ENCODE measurements around the gene NOL7.
A peak's percentile ranks its signal among the peaks of the same experiment; 100 is the strongest.

NOL7 gene

GRCh38 chr6:13573669-13574110 is 41.4 kb upstream of the NOL7 start:
- peak overlapping the region; percentile 78 for H3K4me3 ChIP-seq (ENCODE audit: low read length)
- no peak for TF ChIP-seq CTCF (conservative IDR thresholded peaks at IDR 0.05; ENCODE audit: low read depth, low read length)
- no peak for DNase-seq (ENCODE audit: low read depth)

- TF ChIP-seq CTCF (conservative IDR thresholded peaks at IDR 0.05; ENCODE audit: low read depth, low read length) = peak; percentile 51
- peak; percentile 73 for DNase-seq (ENCODE audit: low read depth)
- peak overlapping the region; percentile 78 for H3K4me3 ChIP-seq (ENCODE audit: low read length)
Observed at GRCh38 chr6:13574149-13574570, 41.0 kb upstream of the NOL7 start.

- peak; percentile 68 for DNase-seq (ENCODE audit: low read depth)
- peak within 1 kb of the TSS; percentile 78 for H3K4me3 ChIP-seq (ENCODE audit: low read length)
- TF ChIP-seq CTCF (conservative IDR thresholded peaks at IDR 0.05; ENCODE audit: low read depth, low read length) = no peak
Observed at GRCh38 chr6:13574571-13575376, 40.4 kb upstream of the NOL7 start, which contains the start of gene SIRT5. Gene SIRT5 (plus strand): TSS chr6:13574601. CDS start chr6:13584111, 9,510 bp downstream.

- DNase-seq (ENCODE audit: low read depth) = no peak
- H3K4me3 ChIP-seq (ENCODE audit: low read length) = peak overlapping the region; percentile 78
- TF ChIP-seq CTCF (conservative IDR thresholded peaks at IDR 0.05; ENCODE audit: low read depth, low read length) = peak; percentile 79
Observed at GRCh38 chr6:13575377-13575775, 39.8 kb upstream of the NOL7 start.

GRCh38 chr6:13576017-13576416 is 39.1 kb upstream of the NOL7 start:
- DNase-seq (ENCODE audit: low read depth) = no peak
- TF ChIP-seq CTCF (conservative IDR thresholded peaks at IDR 0.05; ENCODE audit: low read depth, low read length) = no peak

GRCh38 chr6:13577926-13578325 is 37.2 kb upstream of the NOL7 start:
- no peak overlapping the region for H3K4me3 ChIP-seq (ENCODE audit: low read length)
- no peak for TF ChIP-seq CTCF (conservative IDR thresholded peaks at IDR 0.05; ENCODE audit: low read depth, low read length)
- no peak for DNase-seq (ENCODE audit: low read depth)

More at GRCh38 chr6:13576017-13576416, 39.1 kb upstream of the NOL7 start:
- no peak overlapping the region for H3K4me3 ChIP-seq (ENCODE audit: low read length)

GRCh38 chr6:13579911-13580310 is 35.2 kb upstream of the NOL7 start:
- no peak for DNase-seq (ENCODE audit: low read depth)
- no peak for TF ChIP-seq CTCF (conservative IDR thresholded peaks at IDR 0.05; ENCODE audit: low read depth, low read length)

More at GRCh38 chr6:13579911-13580310, 35.2 kb upstream of the NOL7 start:
- H3K4me3 ChIP-seq (ENCODE audit: low read length) = no peak overlapping the region

Measured in retinal pigment epithelial cell (primary cell).